Daoy (cell line): ENCODE results near the gene IFNAR1. TPM values are rescaled to one million over a fixed set of nuclear protein-coding genes. Genes with fewer than 3 reads are reported as not detected.
"Not testable (repeated sequence)": the region's sequence is repeated elsewhere in the genome, so short reads cannot be mapped to it uniquely, and the experiment has no call there.

Source experiments
- DNase-seq: peaks from one replicate; pipeline ENCODE4 v3.0.0-alpha.2; 2015; ENCODE audit warnings: low read depth
- total RNA-seq: library from RNA; depleted of rRNA; stranded (reverse); fragments of >200 nt; shearing (Covaris generic); gene quantifications from 2 replicates; pipeline ENCODE4 v1.2.3, GENCODE V29; 2014

Gene IFNAR1
- total RNA-seq, 1 experiment from 2014 or later = 18.5 TPM

GRCh38 chr21:33345751-33346238 lies 21.0 kb downstream of the IFNAR1 start:
- no peak for DNase-seq

GRCh38 chr21:33348706-33349105 lies 23.9 kb downstream of the IFNAR1 start:
- DNase-seq = no peak

- no peak for DNase-seq
These were observed 25.9 kb downstream of the IFNAR1 start for GRCh38 chr21:33350676-33351075.

- DNase-seq = no peak
These were observed 30.6 kb downstream of the IFNAR1 start for GRCh38 chr21:33355355-33355754.

GRCh38 chr21:33355996-33356395 lies 31.2 kb downstream of the IFNAR1 start:
- DNase-seq = no peak

GRCh38 chr21:33357177-33357576 lies 32.4 kb downstream of the IFNAR1 start:
- no peak for DNase-seq

GRCh38 chr21:33359446-33359845 lies 34.7 kb downstream of the IFNAR1 start:
- DNase-seq = no peak

GRCh38 chr21:33360281-33360680 lies 35.5 kb downstream of the IFNAR1 start:
- DNase-seq = no peak

- DNase-seq = peak; percentile 87
These were observed 36.3 kb downstream of the IFNAR1 start for GRCh38 chr21:33360881-33361602.

GRCh38 chr21:33362044-33362555 lies 37.3 kb downstream of the IFNAR1 start:
- no peak for DNase-seq

GRCh38 chr21:33363911-33364609 lies 39.3 kb downstream of the IFNAR1 start:
- not testable (repeated sequence) for DNase-seq

GRCh38 chr21:33364830-33365229 lies 40.1 kb downstream of the IFNAR1 start:
- DNase-seq = no peak

- no peak for DNase-seq
These were observed 42.7 kb downstream of the IFNAR1 start for GRCh38 chr21:33367309-33367973.

GRCh38 chr21:33368124-33368523 lies 43.4 kb downstream of the IFNAR1 start:
- no peak for DNase-seq

GRCh38 chr21:33368576-33368975 lies 43.8 kb downstream of the IFNAR1 start:
- no peak for DNase-seq

GRCh38 chr21:33369586-33369985 lies 44.8 kb downstream of the IFNAR1 start:
- no peak for DNase-seq

- no peak for DNase-seq
These were observed 45.5 kb downstream of the IFNAR1 start for GRCh38 chr21:33370305-33370704.

GRCh38 chr21:33371366-33371765 lies 46.6 kb downstream of the IFNAR1 start:
- DNase-seq = no peak

- DNase-seq = no peak
These were observed 47.8 kb downstream of the IFNAR1 start for GRCh38 chr21:33372582-33372981.

GRCh38 chr21:33373451-33373850 lies 48.7 kb downstream of the IFNAR1 start:
- peak; percentile 68 for DNase-seq

- DNase-seq = no peak
These were observed 49.3 kb downstream of the IFNAR1 start for GRCh38 chr21:33374080-33374449.

- DNase-seq = peak; percentile 69
These were observed 49.8 kb downstream of the IFNAR1 start for GRCh38 chr21:33374450-33375096.
